ENCODE results near the gene ATP2C2.

GRCh38 chr16:84450176-84450865, 82.0 kb downstream of the ATP2C2 start:
- TF ChIP-seq CTCF (IDR thresholded peaks at IDR 0.05) (no peak), POLR2A (IDR thresholded peaks at IDR 0.05) (no peak)
